ENCODE measurements around the gene OPN1SW. TPM values are rescaled to one million over a fixed set of nuclear protein-coding genes. Genes with fewer than 3 reads are reported as not detected.

Gene OPN1SW
- polyA plus RNA-seq, 1 donor from 2014 or later: not detected

DNA sequence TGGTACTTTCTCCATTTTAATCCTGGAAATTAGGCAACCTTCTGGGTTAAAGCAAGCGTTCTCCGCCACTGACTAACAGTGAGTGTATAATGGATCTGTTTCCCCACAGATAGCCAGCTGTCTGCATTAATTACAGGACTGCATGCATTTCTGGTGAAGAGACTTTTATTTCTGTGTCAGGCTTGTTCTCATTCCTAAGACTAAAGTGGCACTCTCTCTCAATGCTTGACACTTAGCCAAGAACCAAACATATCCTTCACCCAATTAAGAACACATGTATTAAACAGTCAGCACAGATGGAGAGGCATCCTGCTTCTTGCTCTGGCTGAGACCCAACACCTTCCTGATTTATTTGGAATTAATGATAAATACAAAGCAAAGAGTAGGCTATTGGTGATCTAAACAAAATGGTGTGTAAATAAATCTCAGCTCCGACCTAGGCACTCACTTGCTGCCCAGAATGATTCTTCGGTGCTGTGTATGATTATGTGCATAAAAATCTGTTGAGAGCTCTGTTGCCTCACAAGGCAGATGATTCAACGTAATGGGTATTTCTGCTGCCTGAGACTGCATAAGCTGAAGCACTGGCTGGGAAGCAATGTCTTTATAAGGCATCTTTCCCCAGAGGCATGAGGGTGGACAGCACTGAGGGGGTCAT is 19.6 kb downstream of the OPN1SW start:
- Mint-ChIP-seq H3K9me3 (no peaks in the 10 kb centered on the region), H3K36me3 (peaks cover 7% of the 10 kb centered on the region), H3K27ac (no peak overlapping the region), H3K4me3 (no peak overlapping the region), H3K4me1 (no peaks in the 10 kb centered on the region), H3K27me3 (no peaks in the 10 kb centered on the region)

DNA sequence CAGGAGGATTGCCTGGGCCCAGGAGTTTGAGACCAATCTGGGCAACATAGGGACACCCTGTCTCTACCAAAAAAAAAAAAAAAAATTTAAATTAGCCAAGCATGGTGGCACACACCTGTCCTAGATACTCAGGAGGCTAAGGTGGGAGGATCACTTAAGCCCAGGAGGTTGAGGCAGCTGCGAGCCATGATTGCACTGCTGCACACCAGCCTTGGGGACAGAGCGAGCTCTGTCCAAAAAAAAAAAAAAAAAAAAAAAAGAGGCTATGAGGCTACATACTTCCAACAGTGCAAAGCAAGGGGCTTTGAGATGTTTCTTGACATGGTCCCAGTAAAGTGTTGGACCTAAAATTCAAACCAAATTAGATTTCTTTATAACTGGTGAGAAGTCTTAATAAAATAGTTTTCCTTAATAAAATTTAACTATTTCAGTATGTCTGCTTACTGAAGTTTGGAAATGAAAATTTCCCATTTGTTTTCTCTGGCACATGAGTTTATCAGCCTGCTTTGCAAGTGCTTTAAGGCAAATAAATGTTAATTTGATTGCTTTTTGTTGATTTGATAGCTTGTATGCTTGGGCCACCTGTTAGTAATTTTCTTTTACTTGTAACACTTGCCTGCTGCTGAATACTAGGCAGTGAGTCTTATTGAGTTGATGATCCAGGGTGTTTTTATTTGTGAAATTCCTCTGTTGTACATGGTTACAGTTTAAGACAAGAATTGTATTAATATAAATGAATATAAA is 20.3 kb downstream of the OPN1SW start:
- peaks cover 7% of the 10 kb centered on the region for H3K36me3 Mint-ChIP-seq
- H3K4me1 Mint-ChIP-seq: no peaks in the 10 kb centered on the region
- no peak overlapping the region for H3K4me3 Mint-ChIP-seq
- H3K27ac Mint-ChIP-seq: no peak overlapping the region
- H3K9me3 Mint-ChIP-seq: no peaks in the 10 kb centered on the region
- H3K27me3 Mint-ChIP-seq: no peaks in the 10 kb centered on the region

DNA sequence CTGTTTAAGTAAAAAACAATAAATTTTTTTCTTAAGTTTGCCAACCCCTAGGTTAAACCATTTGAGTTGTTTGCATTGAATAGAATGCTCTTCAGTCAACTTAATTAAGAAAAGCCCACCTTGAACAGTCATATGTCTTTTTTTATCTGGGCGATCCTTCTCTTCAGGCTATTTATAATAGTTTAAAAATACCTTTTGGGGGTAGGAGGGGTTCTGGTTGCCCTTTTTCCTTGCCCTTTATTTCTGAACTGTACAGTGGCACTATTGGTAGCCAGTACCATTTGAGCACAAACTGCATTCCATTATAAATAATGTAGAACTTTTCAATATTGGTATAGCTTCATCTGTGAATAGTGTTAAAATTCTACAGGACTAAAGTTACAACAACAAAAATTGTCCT is 23.3 kb downstream of the OPN1SW start:
- no peaks in the 10 kb centered on the region for H3K9me3 Mint-ChIP-seq
- H3K4me1 Mint-ChIP-seq: peaks cover 0 to 4% (median 4%) of the 10 kb centered on the region in 3 donors
- no peaks in the 10 kb centered on the region for H3K27me3 Mint-ChIP-seq
- no peak overlapping the region for H3K4me3 Mint-ChIP-seq
- peaks cover 10% of the 10 kb centered on the region for H3K36me3 Mint-ChIP-seq
- H3K27ac Mint-ChIP-seq: no peak overlapping the region

DNA sequence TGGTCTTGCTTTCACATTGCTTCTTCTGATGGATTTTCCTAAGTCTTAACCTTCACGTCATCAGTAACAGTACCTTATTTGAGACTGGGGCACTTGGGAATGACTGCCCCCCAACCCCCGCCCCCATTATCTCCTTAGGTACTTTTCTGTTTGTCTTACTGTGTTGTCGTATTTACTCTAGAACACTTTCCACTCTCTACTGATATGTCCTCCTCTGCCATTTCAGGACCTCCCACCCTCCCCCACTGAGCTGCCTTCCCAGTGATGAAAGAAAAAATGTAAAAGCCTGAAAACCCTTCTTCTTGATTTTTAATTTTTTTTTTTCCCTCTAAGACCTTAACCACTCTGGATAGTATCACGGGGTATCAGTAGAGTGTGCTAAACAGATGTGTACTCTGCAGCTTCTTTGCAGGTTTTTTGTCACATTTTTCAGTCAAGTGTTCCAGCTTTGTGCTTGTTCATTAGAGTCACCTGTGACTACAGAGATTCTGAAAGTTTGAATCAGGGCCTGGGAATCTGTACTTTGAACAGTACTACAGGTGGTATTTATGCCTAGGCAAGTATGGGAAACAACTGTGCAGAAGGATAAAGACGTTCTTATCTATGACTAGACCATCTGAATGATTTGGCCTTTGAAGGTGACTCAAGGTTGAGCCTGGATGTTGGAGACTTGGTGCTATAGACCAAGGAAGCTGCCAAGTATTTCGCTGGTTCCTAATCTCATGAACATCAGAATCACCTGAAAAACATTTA is 28.1 kb downstream of the OPN1SW start:
- H3K36me3 Mint-ChIP-seq: peaks cover 4% of the 10 kb centered on the region
- no peaks in the 10 kb centered on the region for H3K27me3 Mint-ChIP-seq
- H3K4me3 Mint-ChIP-seq: no peak overlapping the region
- H3K27ac Mint-ChIP-seq: no peak overlapping the region
- H3K4me1 Mint-ChIP-seq: peaks cover 3 to 20% (median 13%) of the 10 kb centered on the region in 3 donors
- no peaks in the 10 kb centered on the region for H3K9me3 Mint-ChIP-seq

DNA sequence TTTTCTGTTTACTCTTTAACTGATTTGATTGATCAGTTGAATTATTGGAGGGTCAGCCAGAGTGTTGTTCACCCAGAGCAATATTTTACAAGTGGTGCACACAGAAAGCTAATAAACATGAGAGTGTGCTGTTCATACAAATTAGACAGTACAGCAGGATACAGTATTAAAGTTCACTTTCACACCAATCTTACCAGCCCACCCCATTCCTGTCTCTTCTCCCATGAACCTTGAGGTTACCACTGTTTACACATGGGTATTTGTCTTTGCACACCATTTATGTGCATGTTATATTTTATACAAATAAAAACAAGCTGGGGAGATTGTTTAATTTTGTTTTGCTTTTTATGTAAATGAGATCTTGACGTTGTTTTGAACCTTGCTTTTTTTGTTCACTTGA is 29.9 kb downstream of the OPN1SW start:
- Mint-ChIP-seq H3K36me3 (peaks cover 2% of the 10 kb centered on the region), H3K9me3 (no peaks in the 10 kb centered on the region), H3K4me1 (peaks cover 11 to 31% (median 24%) of the 10 kb centered on the region in 3 donors), H3K4me3 (no peak overlapping the region), H3K27ac (no peak overlapping the region), H3K27me3 (no peaks in the 10 kb centered on the region)

DNA sequence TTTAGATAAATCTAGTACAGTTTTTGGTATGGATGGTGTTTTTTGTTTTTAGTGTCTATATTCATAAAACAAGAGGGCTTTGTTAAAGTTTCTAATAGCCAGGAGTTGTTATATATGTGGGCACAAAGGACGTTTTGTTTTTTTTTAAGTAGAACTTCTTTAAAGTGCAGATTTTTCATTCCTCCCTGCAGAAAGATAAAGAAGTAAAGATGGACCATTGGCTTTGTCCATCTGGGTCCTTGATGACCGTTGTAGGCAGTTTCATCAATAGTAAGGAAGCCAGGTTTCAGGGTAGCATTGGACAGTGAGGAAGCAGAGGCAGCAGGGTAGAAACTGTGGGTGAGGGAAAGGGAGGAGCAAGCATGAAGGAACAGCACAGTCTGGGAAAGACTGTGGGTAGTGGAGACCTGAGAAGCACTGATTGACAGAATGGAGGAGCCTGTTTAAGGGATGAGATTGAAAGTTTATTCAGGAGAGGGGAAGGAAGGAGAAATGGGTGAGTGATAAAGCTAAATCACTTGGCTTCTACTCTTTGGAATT is 31.2 kb downstream of the OPN1SW start:
- Mint-ChIP-seq H3K4me3 (peak overlapping the region in 1 of 4 donors; percentile 38), H3K27me3 (no peaks in the 10 kb centered on the region), H3K9me3 (no peaks in the 10 kb centered on the region), H3K27ac (peak overlapping the region in 1 of 3 donors; percentile 80), H3K4me1 (peaks cover 20 to 37% (median 30%) of the 10 kb centered on the region in 3 donors), H3K36me3 (peaks cover 2% of the 10 kb centered on the region)

DNA sequence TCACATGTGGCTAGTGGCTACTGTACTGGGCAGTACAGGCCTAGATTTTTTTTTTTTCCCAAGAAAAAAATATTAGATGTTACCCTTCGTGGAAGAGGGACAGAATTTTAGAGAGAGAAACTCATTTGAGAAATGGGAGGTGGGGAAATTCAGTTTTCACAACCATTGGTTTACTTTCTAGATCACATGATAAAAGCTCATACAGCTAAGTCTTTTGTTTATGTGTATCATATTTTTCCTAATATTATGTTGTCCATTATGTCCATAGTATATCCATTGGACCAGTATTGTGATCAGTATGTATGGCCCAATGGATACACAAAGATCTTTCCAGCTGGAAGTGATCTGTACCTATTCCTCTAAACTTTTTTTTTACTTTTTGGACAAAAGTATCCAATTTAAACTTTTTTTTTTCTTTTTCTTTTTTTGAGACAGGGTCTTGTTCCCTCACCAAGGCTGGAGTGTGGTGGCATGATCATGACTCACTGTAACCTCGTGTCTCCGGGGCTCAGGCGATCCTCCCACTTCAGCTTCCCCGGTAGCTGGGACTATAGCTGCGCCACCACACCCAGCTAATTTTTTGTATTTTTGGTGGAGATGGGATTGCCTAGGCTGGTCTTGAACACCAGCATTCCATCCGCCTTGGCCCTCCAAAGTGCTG is 32.4 kb downstream of the OPN1SW start:
- Mint-ChIP-seq H3K36me3 (no peaks in the 10 kb centered on the region), H3K9me3 (no peaks in the 10 kb centered on the region), H3K4me3 (no peak overlapping the region), H3K27ac (no peak overlapping the region), H3K4me1 (peaks cover 28 to 48% (median 33%) of the 10 kb centered on the region in 3 donors), H3K27me3 (no peaks in the 10 kb centered on the region)

DNA sequence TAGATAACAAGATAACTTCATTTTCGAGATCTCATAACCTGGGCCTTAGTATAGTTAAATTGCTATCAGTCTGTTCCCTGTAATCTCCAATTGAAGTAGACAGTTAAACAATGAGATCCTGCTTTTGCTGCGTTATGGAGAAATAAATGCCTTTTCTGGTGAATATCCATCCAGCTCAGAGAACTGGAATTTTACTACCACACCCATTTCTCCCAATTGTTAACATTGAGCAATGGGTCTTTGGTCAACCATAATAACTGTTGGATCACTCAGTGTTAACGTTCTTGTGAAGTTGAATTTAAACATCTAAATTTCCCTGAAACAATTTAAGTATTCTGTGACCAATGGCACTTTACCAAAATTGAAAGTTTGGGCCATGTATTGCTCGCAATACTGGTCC is 33.4 kb downstream of the OPN1SW start:
- H3K36me3 Mint-ChIP-seq: no peaks in the 10 kb centered on the region
- peak overlapping the region in 2 of 3 donors; percentile 3 to 47 for H3K27ac Mint-ChIP-seq
- H3K4me3 Mint-ChIP-seq: peak overlapping the region in 3 of 4 donors; percentile 43 to 69 (median 49)
- peaks cover 28 to 49% (median 35%) of the 10 kb centered on the region in 3 donors for H3K4me1 Mint-ChIP-seq
- no peaks in the 10 kb centered on the region for H3K9me3 Mint-ChIP-seq
- no peaks in the 10 kb centered on the region for H3K27me3 Mint-ChIP-seq

DNA sequence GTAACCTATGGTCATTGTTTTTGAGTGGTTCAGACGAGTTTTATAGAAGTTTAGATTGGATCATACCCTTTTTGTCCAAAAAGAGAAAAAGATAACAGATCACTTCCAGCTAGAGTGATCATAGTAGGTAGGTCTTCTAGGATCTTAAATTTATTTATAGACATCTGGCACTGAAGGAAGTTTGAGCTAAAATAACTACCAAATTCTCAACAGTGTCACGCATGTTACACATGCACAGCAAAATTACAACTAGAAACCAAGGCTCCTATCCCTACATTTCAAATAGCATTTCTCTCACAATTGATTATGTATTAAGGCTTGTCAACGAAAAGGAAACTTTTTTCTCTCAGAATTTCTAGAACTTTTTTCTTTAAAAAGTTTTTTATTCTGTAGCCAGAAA is 34.1 kb downstream of the OPN1SW start:
- Mint-ChIP-seq H3K27me3 (no peaks in the 10 kb centered on the region), H3K4me3 (peak overlapping the region in 1 of 4 donors; percentile 69)

DNA sequence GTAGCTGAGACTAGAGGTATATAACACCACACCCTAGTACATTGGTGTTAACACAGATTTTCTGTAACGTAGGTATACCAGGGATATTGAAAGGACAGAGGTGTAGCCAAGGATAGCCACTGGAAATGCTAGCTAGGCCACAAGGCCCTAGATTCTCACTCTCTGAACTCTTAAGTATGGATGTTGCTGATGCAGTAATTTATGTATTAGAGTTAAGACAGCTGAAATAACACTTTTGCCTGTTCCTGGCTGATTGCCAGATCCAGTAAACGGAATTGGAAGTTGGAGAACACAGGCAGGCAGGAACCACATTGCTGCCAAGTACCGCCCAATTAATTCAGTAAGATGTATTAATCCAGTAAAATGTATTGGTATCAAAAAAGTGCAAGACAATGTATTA is 34.6 kb downstream of the OPN1SW start:
- H3K9me3 Mint-ChIP-seq: no peaks in the 10 kb centered on the region
- peak overlapping the region in 2 of 3 donors; percentile 67 to 71 for H3K27ac Mint-ChIP-seq
- peaks cover 30 to 45% (median 38%) of the 10 kb centered on the region in 3 donors for H3K4me1 Mint-ChIP-seq
- H3K27me3 Mint-ChIP-seq: no peaks in the 10 kb centered on the region
- H3K4me3 Mint-ChIP-seq: peak overlapping the region in 1 of 4 donors; percentile 69
- no peaks in the 10 kb centered on the region for H3K36me3 Mint-ChIP-seq

More for the DNA sequence above, 34.1 kb downstream of the OPN1SW start:
- peak overlapping the region in 2 of 3 donors; percentile 67 to 71 for H3K27ac Mint-ChIP-seq
- H3K4me1 Mint-ChIP-seq: peaks cover 28 to 45% (median 38%) of the 10 kb centered on the region in 3 donors
- H3K9me3 Mint-ChIP-seq: no peaks in the 10 kb centered on the region
- H3K36me3 Mint-ChIP-seq: no peaks in the 10 kb centered on the region

DNA sequence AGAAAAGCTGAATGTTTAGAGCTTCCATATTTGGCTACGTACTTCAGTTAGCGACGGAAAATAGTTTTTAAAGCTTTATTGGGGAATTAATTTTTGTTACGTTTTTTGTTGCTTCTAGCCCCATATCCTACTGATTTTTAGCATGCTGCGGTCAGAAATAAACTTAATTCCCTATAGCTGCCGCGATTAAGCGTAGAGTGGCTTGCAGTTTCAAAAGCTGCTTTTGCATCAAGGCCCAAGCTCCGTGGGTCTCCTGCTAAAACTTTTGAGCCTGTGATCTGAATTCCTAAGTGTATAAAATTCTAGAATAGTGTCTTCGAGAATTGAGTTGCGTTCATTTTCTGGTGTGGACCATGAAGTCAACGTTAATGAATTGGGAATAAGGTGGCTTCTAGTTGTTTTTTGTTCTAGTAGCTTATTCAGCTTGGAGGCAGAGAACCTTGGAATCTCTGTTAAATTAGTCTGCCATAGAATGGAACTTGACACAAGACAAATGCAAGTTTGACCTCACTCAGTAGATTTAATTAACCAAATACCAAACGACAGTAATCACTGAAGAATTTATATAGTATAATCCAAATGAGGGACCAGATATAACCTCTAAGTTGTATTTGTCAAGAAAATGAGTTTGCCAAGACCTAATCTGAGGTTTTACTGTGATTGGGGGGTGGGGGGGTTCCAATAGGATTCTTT is 35.5 kb downstream of the OPN1SW start:
- no peaks in the 10 kb centered on the region for H3K27me3 Mint-ChIP-seq
- no peaks in the 10 kb centered on the region for H3K36me3 Mint-ChIP-seq
- no peaks in the 10 kb centered on the region for H3K9me3 Mint-ChIP-seq
- peaks cover 35 to 41% (median 39%) of the 10 kb centered on the region in 3 donors for H3K4me1 Mint-ChIP-seq
- H3K27ac Mint-ChIP-seq: peak overlapping the region; percentile 54 to 96 (median 78)
- peak overlapping the region; percentile 95 to 100 (median 98) for H3K4me3 Mint-ChIP-seq

DNA sequence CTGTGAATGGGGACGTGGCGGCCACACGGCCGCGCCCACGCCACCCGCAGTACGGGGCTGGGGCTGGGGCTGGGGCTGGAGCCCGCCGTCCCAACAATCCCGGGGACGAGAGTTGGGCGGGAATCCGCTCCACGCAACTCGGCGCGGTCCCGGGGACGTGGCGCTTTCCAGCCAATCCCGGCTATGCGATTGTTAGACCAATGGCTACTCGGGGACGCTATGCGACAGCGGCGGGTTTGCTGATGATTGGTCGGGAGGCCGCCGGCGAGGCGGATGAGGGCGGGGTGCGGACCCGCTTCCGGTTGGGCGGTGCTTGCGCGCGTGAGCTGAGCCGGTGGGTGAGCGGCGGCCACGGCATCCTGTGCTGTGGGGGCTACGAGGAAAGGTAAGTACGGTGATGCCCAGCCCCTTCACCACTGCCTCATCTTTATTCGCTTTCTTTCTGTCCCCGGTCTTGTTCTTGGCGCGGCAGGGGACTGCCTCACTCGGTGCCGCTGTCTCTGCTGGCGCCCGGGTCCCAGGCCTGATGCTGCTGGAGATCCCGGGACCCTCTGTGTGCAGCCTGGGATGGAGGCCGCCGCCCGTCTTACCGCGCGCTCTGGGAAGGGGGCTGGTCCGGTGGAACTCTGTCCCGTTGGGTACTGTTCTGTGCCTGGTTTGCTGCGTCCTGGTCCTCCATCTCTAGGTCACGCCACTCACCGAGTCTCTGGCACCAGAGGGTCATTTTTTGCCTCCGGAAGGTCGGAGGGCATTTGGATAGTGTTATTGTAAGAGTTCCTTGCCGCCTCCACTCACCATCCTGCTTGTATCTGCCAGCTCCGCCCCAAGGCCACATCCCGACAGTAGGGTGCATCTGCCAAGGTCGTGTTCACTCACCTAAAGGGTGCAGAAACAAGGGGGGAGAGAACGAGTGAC is 36.3 kb downstream of the OPN1SW start, which contains the start of gene CALU:
Gene CALU, plus strand, starts transcription at position 312 of the 915 bp plus-strand sequence. CDS start 9,225 bp downstream, outside the sequence.
- H3K4me1 Mint-ChIP-seq: peaks cover 32 to 42% (median 37%) of the 10 kb centered on the region in 3 donors
- H3K27ac Mint-ChIP-seq: peak within 1 kb of the TSS; percentile 54 to 96 (median 78)
- no peaks in the 10 kb centered on the region for H3K9me3 Mint-ChIP-seq
- no peaks in the 10 kb centered on the region for H3K27me3 Mint-ChIP-seq
- peak within 1 kb of the TSS; percentile 95 to 100 (median 98) for H3K4me3 Mint-ChIP-seq
- H3K36me3 Mint-ChIP-seq: no peaks in the 10 kb centered on the region

DNA sequence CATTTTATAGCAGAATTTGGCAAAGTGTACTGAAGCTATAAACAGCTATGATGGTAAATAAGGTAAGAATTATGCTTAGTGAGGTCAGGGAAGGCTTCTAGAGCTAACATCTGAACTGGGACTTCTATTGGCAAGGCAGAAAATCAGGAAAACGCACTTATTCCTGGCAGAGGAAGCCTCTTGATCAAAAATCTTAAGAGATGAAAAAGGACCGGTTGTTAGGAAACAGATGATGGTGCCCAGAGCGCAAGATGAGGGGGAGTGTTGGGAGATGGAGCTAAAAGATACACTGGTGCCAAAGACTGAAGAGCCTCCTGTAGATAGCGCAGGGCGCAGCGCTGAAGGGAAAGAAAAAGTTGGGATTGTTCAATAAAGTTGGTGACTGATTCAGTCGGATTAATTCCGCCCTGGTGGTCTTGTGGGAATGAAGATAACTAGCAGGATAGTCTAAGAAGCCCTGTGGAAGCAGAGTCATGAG is 37.0 kb downstream of the OPN1SW start:
- Mint-ChIP-seq H3K36me3 (no peaks in the 10 kb centered on the region), H3K9me3 (no peaks in the 10 kb centered on the region), H3K4me3 (peak overlapping the region; percentile 95 to 100 (median 98)), H3K27me3 (no peaks in the 10 kb centered on the region), H3K4me1 (peaks cover 29 to 40% (median 33%) of the 10 kb centered on the region in 3 donors), H3K27ac (peak overlapping the region; percentile 54 to 96 (median 78))

All from IgD-negative memory B cell (primary cell).